ENCODE data around the gene AMER3. TPM values are rescaled to one million over a fixed set of nuclear protein-coding genes. Genes with fewer than 3 reads are reported as not detected.

The AMER3 gene
- total RNA-seq, 1 donor from 2014 or later: 1.4 TPM

Other genes with a start within 250 kb of the AMER3 start
- gene POTEI, start 246.2 kb upstream of the AMER3 start, total RNA-seq: 1.1 and 1.3 TPM in 2 replicates
- not detected in 2 replicates for gene CFC1B, start 234.3 kb upstream of the AMER3 start, total RNA-seq
- gene CFC1, start 156.0 kb upstream of the AMER3 start, total RNA-seq: not detected in 2 replicates
- not detected in 2 replicates for gene POTEJ, start 144.1 kb upstream of the AMER3 start, total RNA-seq
- not detected in 2 replicates for gene GPR148, start 26.5 kb upstream of the AMER3 start, total RNA-seq
- gene ARHGEF4, start 81.4 kb downstream of the AMER3 start, total RNA-seq: 20.0 and 22.1 TPM in 2 replicates